Esophagus muscularis mucosa (tissue), 4 donors: ENCODE data around the gene SLC35E2B.
"Not testable (repeated sequence)": the region's sequence is repeated elsewhere in the genome, so short reads cannot be mapped to it uniquely, and the experiment has no call there.

Source experiments
- EP300 ChIP-seq: sonication (generic); formaldehyde crosslinking; IDR thresholded peaks from one replicate; pipeline ENCODE4 v1.6.1; 2017; ENCODE audit warnings: antibody characterized with exemption
- POLR2A ChIP-seq: fragments of 450-650 bp; IDR thresholded peaks from one replicate; pipeline ENCODE4 v1.6.1; 2017; ENCODE audit warnings: antibody characterized with exemption, moderate library complexity, mild to moderate bottlenecking, low read depth
- POLR2AphosphoS5 ChIP-seq, 2 donors: sonication (generic); formaldehyde crosslinking; IDR thresholded peaks; one replicate each; pipeline ENCODE4 v1.6.1; 2017; ENCODE audit warnings: antibody characterized with exemption in 2 of 2
- TF ChIP-seq, protein P1 (sequence below), 3 experiments: fragments of 200-600 bp in 2 of 3; fragments of 450-650 bp in 1 of 3; sonication (generic) in 2 of 3; IDR thresholded peaks; one replicate each; pipeline ENCODE4 v1.5.1; 2017 to 2019; ENCODE audit warnings: antibody characterized with exemption in 3 of 3, mild to moderate bottlenecking in 2 of 3, moderate library complexity in 1 of 3

- TF ChIP-seq, protein P1, sequence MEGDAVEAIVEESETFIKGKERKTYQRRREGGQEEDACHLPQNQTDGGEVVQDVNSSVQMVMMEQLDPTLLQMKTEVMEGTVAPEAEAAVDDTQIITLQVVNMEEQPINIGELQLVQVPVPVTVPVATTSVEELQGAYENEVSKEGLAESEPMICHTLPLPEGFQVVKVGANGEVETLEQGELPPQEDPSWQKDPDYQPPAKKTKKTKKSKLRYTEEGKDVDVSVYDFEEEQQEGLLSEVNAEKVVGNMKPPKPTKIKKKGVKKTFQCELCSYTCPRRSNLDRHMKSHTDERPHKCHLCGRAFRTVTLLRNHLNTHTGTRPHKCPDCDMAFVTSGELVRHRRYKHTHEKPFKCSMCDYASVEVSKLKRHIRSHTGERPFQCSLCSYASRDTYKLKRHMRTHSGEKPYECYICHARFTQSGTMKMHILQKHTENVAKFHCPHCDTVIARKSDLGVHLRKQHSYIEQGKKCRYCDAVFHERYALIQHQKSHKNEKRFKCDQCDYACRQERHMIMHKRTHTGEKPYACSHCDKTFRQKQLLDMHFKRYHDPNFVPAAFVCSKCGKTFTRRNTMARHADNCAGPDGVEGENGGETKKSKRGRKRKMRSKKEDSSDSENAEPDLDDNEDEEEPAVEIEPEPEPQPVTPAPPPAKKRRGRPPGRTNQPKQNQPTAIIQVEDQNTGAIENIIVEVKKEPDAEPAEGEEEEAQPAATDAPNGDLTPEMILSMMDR (IDR thresholded peaks at IDR 0.05) = not testable (repeated sequence)
- not testable (repeated sequence) for TF ChIP-seq POLR2A; EP300; POLR2AphosphoS5 (IDR thresholded peaks at IDR 0.05)
These were observed 6.5 kb upstream of the SLC35E2B start for GRCh38 chr1:1699061-1699460.
